Activated CD4-positive, alpha-beta T cell treated with anti-CD3 and anti-CD28 coated beads, Interleukin-2, amount 50 U/mL, for 48 hours (primary cell): Measurements from ENCODE around the gene CTPS2.
"Not testable (repeated sequence)": the region's sequence is repeated elsewhere in the genome, so short reads cannot be mapped to it uniquely, and the experiment has no call there.

ENCODE experiments used
- DNase-seq, 2 experiments: peaks; one replicate each; pipeline ENCODE4 v3.0.0-alpha.2; 2020

The CTPS2 gene, protein sequence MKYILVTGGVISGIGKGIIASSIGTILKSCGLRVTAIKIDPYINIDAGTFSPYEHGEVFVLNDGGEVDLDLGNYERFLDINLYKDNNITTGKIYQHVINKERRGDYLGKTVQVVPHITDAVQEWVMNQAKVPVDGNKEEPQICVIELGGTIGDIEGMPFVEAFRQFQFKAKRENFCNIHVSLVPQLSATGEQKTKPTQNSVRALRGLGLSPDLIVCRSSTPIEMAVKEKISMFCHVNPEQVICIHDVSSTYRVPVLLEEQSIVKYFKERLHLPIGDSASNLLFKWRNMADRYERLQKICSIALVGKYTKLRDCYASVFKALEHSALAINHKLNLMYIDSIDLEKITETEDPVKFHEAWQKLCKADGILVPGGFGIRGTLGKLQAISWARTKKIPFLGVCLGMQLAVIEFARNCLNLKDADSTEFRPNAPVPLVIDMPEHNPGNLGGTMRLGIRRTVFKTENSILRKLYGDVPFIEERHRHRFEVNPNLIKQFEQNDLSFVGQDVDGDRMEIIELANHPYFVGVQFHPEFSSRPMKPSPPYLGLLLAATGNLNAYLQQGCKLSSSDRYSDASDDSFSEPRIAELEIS

DNA sequence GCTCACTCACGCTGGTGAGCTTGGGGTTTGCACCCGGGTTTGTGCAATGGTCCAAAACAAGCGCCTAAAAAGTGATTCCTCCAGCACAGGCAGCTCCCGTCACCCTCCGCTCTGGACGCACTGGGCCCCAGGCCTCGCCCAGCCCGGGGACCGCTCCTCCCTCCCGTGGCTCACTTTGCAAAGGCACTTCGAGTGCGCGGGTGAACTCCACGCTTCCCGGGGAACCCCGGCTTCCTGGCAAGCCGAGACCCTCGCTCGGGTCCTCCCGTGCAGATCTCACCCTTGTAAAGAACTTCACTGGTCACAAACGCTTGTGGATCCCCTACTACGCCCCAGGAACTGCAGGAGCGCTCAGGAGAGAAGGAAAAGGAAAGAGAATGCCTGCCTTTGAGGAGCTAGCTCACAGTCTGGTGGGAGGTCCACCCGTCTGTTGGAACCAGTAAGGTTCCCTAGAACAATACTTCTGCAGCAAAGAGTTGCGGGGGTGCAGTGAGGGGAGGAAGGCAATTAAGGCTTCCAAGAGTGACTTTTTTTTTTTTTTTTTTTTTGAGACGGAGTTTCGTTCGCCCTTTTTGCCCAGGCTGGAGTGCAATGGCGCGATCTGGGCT lies at the start of gene CTPS2:
CTPS2 (minus strand) TSS at position 122 of the 608 bp plus-strand sequence. CDS start 9,767 bp downstream, outside the sequence.
- DNase-seq: peak; percentile 52 to 65

DNA sequence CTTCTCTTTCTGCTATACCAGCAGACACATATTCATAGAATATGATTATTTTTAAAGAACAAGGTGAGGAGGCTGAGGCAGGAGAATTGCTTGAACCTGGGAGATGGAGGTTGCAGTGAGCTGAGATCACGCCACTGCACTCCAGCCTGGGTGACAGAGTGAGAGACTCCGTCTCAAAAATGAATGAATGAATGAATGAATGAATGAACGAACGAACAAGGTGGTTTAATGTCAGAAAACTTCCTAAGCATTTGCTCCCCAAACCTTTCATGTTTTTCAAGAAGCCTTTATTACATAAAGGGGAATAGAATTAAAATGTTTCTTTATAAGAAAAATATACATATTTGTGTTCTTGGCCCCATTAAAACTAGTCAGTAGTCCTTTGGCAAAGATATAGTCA lies 49.0 kb upstream of the CTPS2 start:
- DNase-seq: not testable (repeated sequence)

DNA sequence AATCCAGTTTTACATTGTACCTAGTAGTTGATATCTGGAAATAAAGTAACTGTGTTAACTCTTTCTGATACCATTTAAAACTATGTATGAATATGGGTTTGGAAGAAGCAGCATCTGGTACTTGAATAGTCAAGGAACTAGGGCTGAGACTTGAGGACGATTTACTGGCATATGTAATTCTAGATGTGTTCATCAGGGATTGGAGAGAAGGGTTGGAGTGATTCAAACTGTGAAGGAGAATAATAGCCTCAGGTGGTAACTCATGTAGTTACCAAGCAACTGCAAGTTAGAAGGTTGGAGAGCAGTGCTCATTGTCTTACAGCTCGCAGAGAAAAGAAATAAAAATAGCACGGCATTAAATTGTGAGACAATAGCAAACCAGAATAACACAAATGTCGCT lies 44.3 kb upstream of the CTPS2 start:
- no peak for DNase-seq

DNA sequence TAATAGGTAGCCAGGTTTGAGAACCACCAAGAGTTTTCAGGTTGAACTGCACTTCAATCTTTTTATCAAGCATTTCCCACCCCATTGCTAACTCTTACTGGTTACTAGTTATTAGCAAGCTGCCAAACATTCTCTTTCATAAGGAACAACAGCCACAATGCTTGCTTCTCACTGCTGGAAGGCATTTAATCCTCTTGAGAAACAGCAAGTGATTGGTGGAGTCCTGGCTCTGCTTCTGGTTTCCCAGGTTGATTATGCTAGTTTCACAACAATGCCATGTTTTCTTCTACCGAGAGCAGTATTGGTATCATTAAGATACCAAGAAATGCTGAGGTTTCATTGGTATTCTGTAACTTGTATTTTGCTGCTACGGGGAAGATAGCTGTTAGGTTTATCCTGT lies 41.5 kb upstream of the CTPS2 start:
- no peak for DNase-seq

DNA sequence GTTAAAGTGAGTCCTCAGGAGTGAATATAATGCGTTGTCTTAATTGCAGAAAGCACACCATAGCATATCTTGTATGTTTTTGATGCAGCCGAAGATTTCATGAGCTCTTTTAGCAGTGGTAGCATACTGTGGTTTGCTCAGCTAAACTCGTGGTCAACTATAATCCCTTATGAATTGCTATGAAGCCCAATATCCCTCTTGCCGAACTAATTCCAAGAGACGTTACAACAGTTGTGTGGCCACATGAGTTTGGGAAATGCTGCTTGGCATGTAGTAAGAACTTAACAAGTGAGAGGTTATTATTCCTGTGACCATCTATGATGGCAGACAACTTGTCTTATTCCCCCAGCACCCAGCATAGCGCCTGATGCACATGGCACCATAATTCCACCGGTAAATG lies 37.7 kb upstream of the CTPS2 start:
- no peak for DNase-seq

DNA sequence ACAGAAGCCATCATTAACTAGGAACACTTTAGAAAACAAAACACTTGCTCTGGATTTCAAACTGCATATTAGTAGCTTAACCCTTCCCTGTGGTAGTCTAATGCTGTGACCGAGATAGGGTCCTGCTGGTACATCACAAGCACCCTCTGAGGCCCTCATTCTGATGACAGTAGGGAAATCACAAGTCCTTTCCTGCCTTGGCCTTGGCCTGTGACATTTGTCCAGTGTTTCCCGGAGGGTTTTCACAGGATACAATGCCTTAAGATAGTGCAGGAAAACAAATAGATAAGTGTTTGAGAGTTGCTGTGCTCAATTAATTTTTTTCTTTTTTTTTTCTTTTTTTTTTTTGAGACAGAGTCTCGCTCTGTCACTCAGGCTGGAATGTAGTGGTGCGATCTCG lies 36.0 kb upstream of the CTPS2 start:
- DNase-seq: no peak

DNA sequence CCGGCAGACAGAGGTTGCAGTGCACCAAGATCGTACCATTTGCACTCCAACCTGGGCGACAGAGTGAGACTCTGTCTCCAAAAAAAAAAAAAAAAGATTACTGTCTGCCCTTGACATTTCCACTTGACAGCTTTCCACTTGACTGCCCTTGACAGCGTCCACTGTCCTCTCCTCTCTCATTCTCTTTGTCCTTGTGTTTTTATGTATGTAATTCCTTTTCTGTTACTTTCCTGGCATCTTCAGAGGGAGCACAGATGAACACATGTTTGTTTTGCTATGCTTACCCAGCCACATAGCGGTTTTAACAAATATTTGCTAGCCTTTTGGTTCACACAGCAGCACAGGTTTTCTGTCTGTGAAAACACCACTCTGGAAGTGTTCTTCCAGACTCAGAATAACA lies 33.2 kb upstream of the CTPS2 start:
- DNase-seq: no peak

DNA sequence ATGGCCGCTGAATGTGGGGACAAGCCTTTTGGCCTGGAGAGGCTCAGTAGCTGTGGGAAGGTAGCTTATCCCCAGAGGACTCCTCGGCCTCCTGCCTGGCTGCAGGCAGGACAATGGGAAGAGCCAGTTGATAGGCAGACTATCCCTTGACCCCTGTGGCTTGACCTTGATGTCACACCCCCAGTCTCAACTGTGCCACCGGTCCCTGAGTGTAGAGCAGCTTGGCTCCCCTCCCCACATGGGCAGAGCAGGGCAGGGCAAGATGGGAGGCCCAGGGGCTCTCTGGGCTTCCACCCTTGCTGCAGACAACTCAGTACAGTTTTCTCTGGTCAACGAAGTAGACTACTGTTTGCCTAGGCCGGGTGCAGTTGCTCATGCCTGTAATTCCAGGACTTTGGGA lies 32.6 kb upstream of the CTPS2 start:
- no peak for DNase-seq

DNA sequence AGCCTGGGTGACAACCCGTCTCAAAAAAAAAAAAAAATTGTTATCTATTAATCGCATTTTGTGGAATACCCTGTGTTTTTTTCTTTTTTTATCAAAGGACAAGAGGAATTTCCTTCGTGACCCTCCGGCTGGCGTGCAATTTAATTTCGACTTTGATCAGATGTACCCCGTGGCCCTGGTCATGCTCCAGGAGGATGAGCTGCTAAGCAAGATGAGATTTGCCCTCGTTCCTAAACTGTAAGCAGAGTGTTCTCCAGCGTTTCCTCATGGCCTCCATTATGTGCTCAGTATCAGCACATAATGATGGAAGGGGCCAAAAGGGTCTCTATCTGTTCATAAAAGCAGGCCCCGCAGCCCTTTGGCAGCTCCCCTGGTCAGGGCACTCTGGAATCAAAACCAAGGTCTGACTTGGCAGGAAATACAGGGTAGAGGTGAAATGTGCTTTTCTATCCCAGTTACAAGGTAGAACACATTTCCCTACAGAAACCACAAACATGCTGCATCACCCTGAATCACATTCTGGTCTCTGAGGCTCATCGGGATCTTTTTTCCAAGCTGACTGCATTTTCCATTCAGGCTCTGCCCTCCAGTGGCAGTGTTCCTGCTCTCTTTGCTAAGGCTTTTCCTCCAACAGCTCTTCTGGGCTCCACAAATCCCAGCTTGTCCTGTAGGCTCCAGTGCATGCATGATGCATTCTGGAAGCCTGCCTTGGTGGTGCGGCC lies 31.3 kb upstream of the CTPS2 start:
- DNase-seq: no peak

DNA sequence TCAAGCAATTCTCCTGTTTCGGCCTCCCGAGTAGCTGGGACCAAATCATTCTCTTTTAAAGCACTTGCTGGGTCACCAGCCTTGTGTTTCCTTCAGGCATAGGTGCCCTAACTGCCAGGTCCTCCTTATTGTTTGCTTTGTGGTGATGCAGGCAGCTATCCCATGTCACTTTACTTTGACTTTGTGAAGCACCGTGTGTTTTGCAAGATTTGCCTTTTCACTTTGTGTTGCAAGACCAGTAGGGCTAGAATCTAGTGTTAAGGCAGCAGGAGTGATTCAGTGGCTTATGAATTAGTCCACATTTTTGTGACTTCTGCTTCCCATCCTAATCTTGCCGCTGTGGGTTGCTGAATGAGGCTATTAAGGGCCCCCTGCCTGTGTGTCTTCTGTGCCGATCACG lies 27.1 kb upstream of the CTPS2 start:
- no peak for DNase-seq

DNA sequence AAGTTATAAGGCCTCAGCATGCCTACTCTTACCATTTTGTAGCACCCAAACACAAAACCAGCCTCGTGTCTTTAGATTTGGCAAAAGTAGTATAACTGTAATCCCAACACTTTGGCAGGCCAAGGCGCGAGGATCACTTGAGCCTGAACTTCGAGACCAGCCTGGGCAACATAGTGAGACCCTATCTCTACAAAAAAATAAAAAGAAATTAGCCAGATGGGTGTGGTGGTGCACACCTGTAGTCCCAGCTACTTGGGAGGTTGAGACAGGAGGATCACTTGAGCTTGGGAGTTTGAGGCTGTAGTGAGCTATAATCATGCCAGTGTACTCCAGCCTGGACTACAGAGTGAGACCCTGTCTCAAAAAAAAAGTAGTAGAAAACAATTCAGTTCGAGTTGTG lies 24.6 kb upstream of the CTPS2 start:
- DNase-seq: no peak

DNA sequence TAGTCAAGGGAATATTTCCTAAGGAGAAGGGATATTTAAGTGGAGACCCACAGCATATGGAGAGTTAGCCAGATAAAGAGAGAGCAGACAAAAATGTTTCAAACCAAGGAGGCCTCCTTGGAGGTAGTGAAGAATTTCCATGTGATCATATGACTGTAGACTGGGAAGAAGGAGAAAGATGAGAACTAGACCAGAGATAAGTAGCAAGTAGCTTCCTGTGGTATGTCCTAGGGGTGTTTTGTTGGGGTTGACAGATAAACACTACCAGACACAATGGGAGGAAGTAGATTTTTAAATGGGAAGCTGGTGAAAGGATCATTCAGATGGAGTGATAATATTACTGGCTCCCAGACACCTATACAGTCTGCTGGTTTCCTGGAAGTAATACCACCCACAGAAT lies 20.5 kb upstream of the CTPS2 start:
- DNase-seq: no peak

DNA sequence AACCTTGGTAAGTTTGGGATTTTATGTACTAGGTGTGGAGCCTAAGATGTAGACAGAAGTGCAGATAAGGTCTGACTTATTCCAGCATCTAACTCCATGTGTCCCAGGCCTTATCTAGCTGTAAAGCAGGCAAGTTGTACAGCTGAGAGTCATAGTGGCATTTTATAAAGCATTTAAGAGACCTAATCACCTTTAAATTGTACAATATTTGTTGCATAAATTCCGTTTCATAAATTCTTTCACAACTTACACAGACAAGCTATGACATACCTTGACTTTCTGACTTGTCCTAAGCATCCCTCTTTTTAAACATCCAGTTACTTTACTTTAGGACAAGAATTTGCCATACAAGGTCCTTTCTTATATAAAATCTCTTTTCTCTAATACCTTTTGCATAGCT lies 18.0 kb upstream of the CTPS2 start:
- DNase-seq: no peak

DNA sequence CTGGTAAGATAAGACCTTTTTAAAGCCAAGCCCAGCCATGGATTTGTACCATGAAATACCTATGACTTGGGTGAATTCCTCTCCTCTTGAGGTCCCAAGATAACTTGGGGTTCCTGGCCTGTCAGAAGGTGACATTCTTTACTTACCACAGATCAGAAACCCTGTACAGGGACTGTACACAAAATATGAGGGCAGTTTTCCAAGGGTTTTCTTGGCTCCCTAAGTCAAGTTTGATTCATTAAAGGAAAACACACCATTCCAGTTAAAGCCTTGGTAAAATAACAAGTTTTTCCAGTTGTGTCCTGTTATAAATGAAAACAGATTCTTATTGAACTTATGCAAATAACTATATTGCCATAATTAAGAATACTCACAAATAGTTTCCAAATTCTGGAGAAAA lies 15.2 kb upstream of the CTPS2 start:
- no peak for DNase-seq

DNA sequence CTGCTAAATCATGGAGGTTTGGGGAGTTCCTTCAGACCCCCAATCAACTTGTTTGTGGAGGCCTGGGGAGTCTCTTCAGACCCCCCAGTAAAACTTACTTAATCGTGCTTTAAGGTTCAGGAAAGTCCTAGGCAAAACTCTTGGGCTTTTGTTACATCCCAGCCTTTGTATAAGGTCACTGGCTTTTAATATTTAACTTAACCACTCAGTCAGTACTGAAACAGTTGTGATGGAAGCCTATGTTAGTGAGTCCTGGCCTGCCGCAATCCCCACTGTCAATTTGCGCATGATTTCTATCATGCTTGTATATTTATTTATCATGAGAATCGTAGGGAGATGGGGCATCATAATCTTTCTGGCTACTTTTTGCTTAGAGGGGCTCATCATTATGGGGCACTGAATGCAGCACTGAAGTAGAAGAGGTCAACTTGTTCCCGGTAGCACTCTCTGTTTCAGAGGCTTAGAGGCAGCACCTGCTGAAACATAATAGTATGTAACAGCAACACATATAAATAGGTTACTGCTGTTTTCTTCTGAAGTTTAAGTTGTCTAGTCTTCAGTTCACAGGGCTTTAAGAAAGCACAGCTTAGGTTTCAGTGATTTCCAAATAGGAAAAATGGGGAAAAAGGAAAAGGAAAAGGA lies 14.0 kb upstream of the CTPS2 start:
- not testable (repeated sequence) for DNase-seq

DNA sequence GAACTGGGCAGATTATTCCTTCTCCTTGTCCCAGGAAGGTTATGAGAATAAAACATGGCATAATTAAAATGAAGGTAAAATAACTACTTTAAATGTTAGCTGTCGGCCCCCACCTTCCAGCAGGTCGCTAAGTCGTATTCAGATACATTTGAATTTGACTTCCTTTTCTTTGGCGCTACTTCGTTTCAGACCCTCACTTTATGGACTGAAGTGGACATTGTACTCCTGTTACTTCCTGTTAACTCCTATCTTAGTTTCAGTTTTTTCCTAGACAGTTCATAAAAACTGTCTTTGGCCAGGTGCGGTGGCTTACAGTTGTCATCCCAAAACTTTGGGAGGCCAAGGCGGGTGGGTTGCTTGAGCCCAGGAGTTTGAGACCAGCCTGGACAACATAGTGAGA lies 12.6 kb upstream of the CTPS2 start:
- DNase-seq: no peak

DNA sequence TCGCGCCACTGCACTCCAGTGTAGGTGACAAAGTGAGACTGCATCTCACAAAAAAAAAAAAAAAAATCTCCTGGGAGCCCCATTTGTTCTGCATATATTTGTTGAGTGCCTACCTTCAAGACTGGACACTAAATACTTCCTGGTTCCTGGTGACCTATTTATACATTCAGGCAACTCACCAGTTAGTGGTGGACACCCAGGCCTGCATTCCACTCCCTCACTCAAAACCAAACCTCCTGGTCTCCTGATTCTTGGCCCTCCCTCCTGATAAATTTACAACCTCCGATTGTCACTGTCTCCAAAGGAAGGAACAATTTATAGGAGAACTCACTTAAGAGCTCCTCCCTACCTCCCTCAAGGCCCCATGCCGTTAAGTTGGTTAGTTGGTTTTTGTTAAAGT lies 10.0 kb upstream of the CTPS2 start:
- no peak for DNase-seq

DNA sequence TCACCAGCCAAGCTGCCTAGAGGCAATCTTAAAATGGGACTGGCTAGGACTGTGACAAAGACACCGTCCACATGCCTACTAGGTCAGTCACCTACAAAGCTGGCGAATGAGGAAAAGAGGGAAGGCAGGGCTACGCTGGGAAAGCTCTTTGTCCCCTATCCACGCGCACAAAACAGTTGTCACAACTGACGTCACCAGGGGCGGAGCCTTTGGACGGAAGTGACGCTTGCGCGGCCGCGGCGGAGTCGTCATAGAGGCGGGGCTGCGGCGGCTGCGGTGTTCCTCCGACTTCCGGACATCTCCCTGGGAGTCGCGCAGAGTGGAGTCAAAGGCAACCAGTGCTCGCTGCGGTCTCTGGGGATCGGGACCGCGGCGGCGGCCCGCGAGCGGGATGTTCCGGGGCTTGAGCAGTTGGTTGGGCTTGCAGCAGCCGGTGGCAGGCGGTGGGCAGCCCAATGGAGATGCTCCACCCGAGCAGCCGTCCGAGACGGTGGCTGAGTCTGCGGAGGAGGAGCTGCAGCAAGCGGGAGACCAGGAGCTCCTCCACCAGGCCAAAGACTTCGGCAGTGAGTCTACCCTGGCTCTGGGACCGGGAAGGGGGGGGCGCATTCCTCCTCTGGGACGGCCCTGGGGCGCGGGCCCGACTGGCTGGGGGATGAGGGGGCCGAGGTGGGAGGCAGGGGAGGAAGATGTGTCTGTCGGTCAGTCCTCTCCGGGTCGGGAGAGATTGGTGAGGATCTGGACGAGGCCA lies 7.0 kb upstream of the CTPS2 start, which contains the start of gene SYAP1:
SYAP1 (plus strand) TSS at position 279 of the 751 bp plus-strand sequence; CDS start at position 392, 113 bp downstream.
- peak; percentile 91 to 92 for DNase-seq

DNA sequence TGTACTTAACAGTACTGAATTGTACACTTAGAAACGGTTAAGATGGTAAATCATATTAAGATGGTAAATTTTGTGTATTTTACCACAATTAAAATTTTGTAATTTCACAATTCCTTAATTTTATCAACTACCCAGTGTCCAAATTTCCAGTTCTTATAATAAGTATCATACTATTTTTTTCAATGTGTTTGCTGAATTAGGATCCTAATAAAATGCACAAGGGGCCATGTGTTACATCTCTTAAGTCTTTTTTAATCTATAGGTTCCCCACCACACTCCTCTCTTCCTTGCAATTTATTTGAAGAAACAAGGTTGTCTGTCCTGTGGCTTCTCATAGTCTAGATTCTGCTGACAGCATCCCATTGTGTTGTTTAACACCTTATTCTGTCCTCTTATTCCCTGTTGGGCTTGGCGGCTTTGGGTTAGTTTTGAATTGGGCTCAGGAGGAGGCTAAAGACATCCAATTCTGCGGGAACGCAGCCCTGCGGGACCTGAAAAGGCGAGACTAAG lies 6.4 kb upstream of the CTPS2 start:
- no peak for DNase-seq

DNA sequence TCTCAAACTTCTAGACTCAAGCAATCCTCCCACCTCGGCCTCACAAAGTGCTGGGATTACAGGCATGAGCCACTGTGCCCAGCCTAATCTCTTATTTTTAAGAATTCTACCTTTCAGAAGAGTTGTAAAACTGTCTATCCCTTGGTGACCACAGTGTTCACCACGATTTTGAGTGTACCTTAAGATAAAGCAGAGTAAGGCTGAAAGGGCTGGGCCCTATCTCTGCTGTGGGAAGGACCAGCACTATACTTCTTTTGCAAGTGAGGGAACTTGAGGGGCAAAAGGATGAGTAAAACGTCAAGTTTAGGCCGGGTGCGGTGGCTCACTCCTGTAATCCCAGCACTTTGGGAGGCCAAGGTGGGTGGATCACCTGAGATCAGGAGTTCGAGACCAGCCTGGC lies 4.0 kb upstream of the CTPS2 start:
- not testable (repeated sequence) for DNase-seq

DNA sequence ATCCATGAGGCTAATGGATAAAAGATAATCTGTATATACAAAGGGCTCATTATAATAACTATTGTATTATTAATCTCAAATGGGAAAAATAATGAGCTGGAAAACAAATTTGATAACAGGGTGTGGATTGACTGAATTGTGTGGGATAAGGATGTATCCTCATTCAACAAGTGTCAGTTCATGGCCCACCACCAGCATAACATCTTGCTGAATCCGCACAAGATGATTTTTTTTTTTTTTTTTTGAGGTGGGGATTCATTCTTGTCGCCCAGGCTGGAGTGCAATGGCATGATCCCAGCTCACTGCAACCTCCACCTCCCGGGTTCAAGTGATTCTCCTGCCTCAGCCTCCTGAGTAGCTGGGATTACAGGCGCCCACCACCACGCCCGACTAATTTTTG lies 3.2 kb upstream of the CTPS2 start:
- not testable (repeated sequence) for DNase-seq

DNA sequence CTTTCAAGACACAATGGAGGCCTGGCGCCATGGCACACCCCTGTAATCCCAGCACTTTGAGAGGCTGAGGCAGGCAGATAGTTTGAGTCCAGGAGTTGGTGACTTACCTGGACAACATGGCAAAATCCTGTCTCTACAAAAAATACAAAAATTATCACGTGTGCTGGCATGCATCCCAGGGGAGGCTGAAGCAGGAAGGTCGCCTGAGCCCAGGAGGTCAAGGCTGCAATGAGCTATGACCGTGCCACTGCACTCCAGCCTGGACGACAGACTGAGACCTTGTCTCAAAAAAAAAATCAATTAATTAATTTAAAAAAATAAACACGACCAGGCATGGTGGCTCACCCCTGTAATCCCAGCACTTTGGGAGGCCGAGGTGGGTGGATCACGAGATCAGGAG lies 2.0 kb upstream of the CTPS2 start:
- no peak for DNase-seq
